KMS-11 (cell line): ENCODE measurements around the gene DTNB.

Experiments used
- H2AFZ ChIP-seq: fragments of 200-600 bp; sonication (generic); 2 replicates; pipeline ENCODE4 v1.6.1; 2016; ENCODE audit warnings: antibody characterized with exemption, mixed run types, low read depth
- H3K27ac ChIP-seq: fragments of 200-600 bp; sonication (generic); 2 replicates; pipeline ENCODE4 v1.6.1; 2016; ENCODE audit warnings: mild to moderate bottlenecking, mixed run types
- H3K27me3 ChIP-seq: fragments of 200-600 bp; sonication (generic); 2 replicates; pipeline ENCODE4 v1.6.1; 2017; ENCODE audit warnings: mild to moderate bottlenecking, low read depth, mixed run types, moderate library complexity; ENCODE audit not compliant: insufficient read depth
- H3K36me3 ChIP-seq: fragments of 200-600 bp; sonication (generic); 2 replicates; pipeline ENCODE4 v1.6.1; 2017; ENCODE audit warnings: mild to moderate bottlenecking, mixed run types; ENCODE audit not compliant: insufficient read depth
- H3K4me1 ChIP-seq: fragments of 200-600 bp; sonication (generic); 2 replicates; pipeline ENCODE4 v1.6.1; 2016; ENCODE audit warnings: mild to moderate bottlenecking, low read depth, mixed run types; ENCODE audit not compliant: poor library complexity, severe bottlenecking
- H3K4me2 ChIP-seq: fragments of 200-600 bp; sonication (generic); 2 replicates; pipeline ENCODE4 v1.7.0; 2016; ENCODE audit warnings: mild to moderate bottlenecking, mixed run types
- H3K4me3 ChIP-seq: fragments of 200-600 bp; sonication (generic); IDR thresholded peaks from 2 replicates; pipeline ENCODE4 v1.6.1; 2017; ENCODE audit warnings: low read depth, low read length, mixed read lengths; ENCODE audit not compliant: insufficient read depth
- H3K79me2 ChIP-seq: fragments of 200-600 bp; sonication (generic); 2 replicates; pipeline ENCODE4 v1.6.1; 2016; ENCODE audit warnings: low read depth, mixed run types; ENCODE audit not compliant: insufficient read depth
- H3K9ac ChIP-seq: fragments of 200-600 bp; sonication (generic); 2 replicates; pipeline ENCODE4 v1.6.1; 2016; ENCODE audit warnings: mild to moderate bottlenecking, mixed run types
- H4K20me1 ChIP-seq: fragments of 200-600 bp; sonication (generic); 2 replicates; pipeline ENCODE4 v1.6.1; 2016; ENCODE audit warnings: mild to moderate bottlenecking, mixed run types; ENCODE audit not compliant: insufficient read depth
- CTCF ChIP-seq: fragments of 200-600 bp; sonication (generic); conservative IDR thresholded peaks from 2 replicates; pipeline ENCODE4 v1.6.1; 2017; ENCODE audit warnings: low read depth, mild to moderate bottlenecking, antibody characterized with exemption, low read length, moderate library complexity, mixed read lengths

The DTNB gene

GRCh38 chr2:25402477-25402876, 270.9 kb downstream of the DTNB start:
- TF ChIP-seq CTCF: no peak
- Histone ChIP-seq H3K4me3 (no peak overlapping the region), H3K4me1 (no peaks in the 10 kb centered on the region), H3K27ac (no peak overlapping the region), H2AFZ (no peak overlapping the region), H3K79me2 (no peaks in the 10 kb centered on the region), H3K9ac (no peak overlapping the region), H3K36me3 (no peaks in the 10 kb centered on the region), H4K20me1 (no peaks in the 10 kb centered on the region), H3K27me3 (no peaks in the 10 kb centered on the region), H3K4me2 (no peak overlapping the region)

- no peaks in the 10 kb centered on the region for H3K4me1 ChIP-seq
- H3K36me3 ChIP-seq: no peaks in the 10 kb centered on the region
- H2AFZ ChIP-seq: no peak overlapping the region
- no peak overlapping the region for H3K4me2 ChIP-seq
- no peak overlapping the region for H3K9ac ChIP-seq
- no peaks in the 10 kb centered on the region for H4K20me1 ChIP-seq
- H3K79me2 ChIP-seq: no peaks in the 10 kb centered on the region
- H3K27ac ChIP-seq: no peak overlapping the region
- no peak overlapping the region for H3K4me3 ChIP-seq
- TF ChIP-seq CTCF: no peak
- no peaks in the 10 kb centered on the region for H3K27me3 ChIP-seq
Measured at GRCh38 chr2:25401307-25402026, 271.9 kb downstream of the DTNB start.

- no peaks in the 10 kb centered on the region for H3K27me3 ChIP-seq
- H2AFZ ChIP-seq: no peak overlapping the region
- H3K36me3 ChIP-seq: no peaks in the 10 kb centered on the region
- no peaks in the 10 kb centered on the region for H4K20me1 ChIP-seq
- H3K9ac ChIP-seq: no peak overlapping the region
- no peaks in the 10 kb centered on the region for H3K79me2 ChIP-seq
- no peak overlapping the region for H3K4me3 ChIP-seq
- no peak for TF ChIP-seq CTCF
- H3K4me2 ChIP-seq: no peak overlapping the region
- H3K4me1 ChIP-seq: no peaks in the 10 kb centered on the region
- H3K27ac ChIP-seq: no peak overlapping the region
Measured at GRCh38 chr2:25400576-25401216, 272.7 kb downstream of the DTNB start.

- Histone ChIP-seq H3K4me3 (no peak overlapping the region), H4K20me1 (no peaks in the 10 kb centered on the region), H3K9ac (no peak overlapping the region), H3K36me3 (no peaks in the 10 kb centered on the region), H3K27ac (no peak overlapping the region), H3K27me3 (no peaks in the 10 kb centered on the region), H3K4me1 (no peaks in the 10 kb centered on the region), H3K4me2 (no peak overlapping the region), H3K79me2 (no peaks in the 10 kb centered on the region), H2AFZ (no peak overlapping the region)
- no peak for TF ChIP-seq CTCF
Measured at GRCh38 chr2:25400169-25400568, 273.2 kb downstream of the DTNB start.
